Erythroblast (primary cell): ENCODE data around the gene ARHGEF7.

ENCODE experiments used
- GATA1 ChIP-seq: IDR thresholded peaks from 2 replicates; pipeline ENCODE4 v1.6.1; 2011; ENCODE audit warnings: low read depth, mild to moderate bottlenecking, control low read depth, low read length, moderate library complexity
- POLR2A ChIP-seq: IDR thresholded peaks from 2 replicates; pipeline ENCODE4 v1.6.1; 2011; ENCODE audit warnings: mild to moderate bottlenecking, low read length

DNA sequence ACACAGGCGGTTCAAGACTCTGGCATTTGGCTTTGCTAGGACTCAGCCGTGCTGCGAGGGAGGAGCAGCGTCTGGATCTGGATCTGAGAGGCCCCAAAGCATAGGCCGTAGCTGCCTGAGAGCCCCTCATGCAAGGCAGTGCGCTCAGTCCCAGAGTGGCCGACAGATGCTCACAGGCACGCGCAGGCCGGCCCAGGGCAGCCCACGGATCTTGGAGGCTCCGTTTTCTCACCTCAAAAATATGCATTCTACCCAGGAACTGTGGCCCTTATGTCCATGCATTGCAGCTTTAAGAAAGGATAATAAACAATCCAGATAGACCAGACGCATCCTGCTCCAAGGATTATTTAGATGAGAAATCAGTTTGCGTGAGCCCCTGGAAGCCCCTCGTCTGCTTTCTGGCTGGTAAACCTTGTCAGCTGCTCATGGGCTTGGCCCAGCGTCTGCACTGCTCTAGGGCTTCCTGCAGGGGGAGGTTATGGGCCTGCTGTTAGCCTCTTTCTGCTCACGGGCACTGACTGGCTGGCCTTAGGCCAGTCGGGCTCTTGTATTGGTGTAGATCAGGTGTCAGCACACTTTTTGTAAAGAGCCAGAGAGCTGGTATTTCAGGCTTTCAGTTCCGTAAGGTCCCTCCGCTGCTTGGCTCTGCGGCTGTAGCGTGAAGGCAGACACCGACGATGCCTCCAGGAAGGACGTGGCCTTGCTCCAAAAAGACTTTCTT lies 229.5 kb downstream of the ARHGEF7 start:
- TF ChIP-seq POLR2A, result no peak
- TF ChIP-seq GATA1, result no peak
